Lung (tissue), 12 donors: Measurements from ENCODE around the gene ARHGEF17. TPM values are rescaled to one million over a fixed set of nuclear protein-coding genes. Genes with fewer than 3 reads are reported as not detected.
A peak's percentile ranks its signal among the peaks of the same experiment; 100 is the strongest.

ENCODE experiments used
- ATAC-seq: fragments of 200-7000 bp; cut with Tn5 transposase; one replicate; pipeline ENCODE4 v1.9.1; 2020; ENCODE audit warnings: moderate number of reproducible peaks; ENCODE audit not compliant: insufficient read depth, low FRiP score
- DNase-seq, 3 donors: peaks; one replicate each; pipeline ENCODE4 v3.0.0-alpha.2; 2013 to 2017
- H3K27ac ChIP-seq, 2 donors: one replicate each; pipeline ENCODE4 v1.5.1; 2013; ENCODE audit warnings: mild to moderate bottlenecking in 2 of 2, moderate library complexity in 2 of 2, control low read depth in 1 of 2, inconsistent platforms in 1 of 2, low read depth in 1 of 2, low read length in 1 of 2
- H3K27me3 ChIP-seq, 3 donors: one replicate each; pipeline ENCODE4 v1.5.1; 2013; ENCODE audit warnings: low read length in 2 of 3; ENCODE audit not compliant: control insufficient read depth in 3 of 3, insufficient read depth in 3 of 3
- H3K36me3 ChIP-seq, 4 donors: one replicate each; pipeline ENCODE4 v1.5.1; 2013; ENCODE audit warnings: low read length in 4 of 4, mild to moderate bottlenecking in 1 of 4, moderate library complexity in 1 of 4; ENCODE audit not compliant: control insufficient read depth in 4 of 4, insufficient read depth in 4 of 4
- H3K4me1 ChIP-seq, 5 donors: one replicate each; pipeline ENCODE4 v1.5.1; 2013; ENCODE audit warnings: low read length in 5 of 5, mild to moderate bottlenecking in 2 of 5, moderate library complexity in 1 of 5; ENCODE audit not compliant: control insufficient read depth in 5 of 5, insufficient read depth in 5 of 5
- H3K4me3 ChIP-seq: one replicate; pipeline ENCODE4 v1.5.1; 2013; ENCODE audit warnings: mild to moderate bottlenecking, control low read depth, moderate library complexity
- H3K9ac ChIP-seq, 2 donors: one replicate each; pipeline ENCODE4 v1.5.1; 2013; ENCODE audit warnings: low read length in 2 of 2, control low read depth in 1 of 2; ENCODE audit not compliant: insufficient read depth in 1 of 2
- H3K9me3 ChIP-seq, 4 donors: one replicate each; pipeline ENCODE4 v1.5.1; 2013; ENCODE audit warnings: low read length in 3 of 4, mild to moderate bottlenecking in 1 of 4, moderate library complexity in 1 of 4; ENCODE audit not compliant: control insufficient read depth in 4 of 4, insufficient read depth in 3 of 4
- CTCF ChIP-seq: IDR thresholded peaks from 2 replicates; pipeline ENCODE4 v1.5.1; 2012; ENCODE audit warnings: mild to moderate bottlenecking; ENCODE audit errors: control extremely low read depth, extremely low read depth
- WGBS, 2 donors: extraction: QIAGEN DNeasy Blood & Tissue Kit; methylation state at CpG; one replicate each; pipeline ENCODE4 v1.1.7; 2013; 5-methylcytosine and 5-hydroxymethylcytosine counted together
- polyA plus RNA-seq, 2 donors: library from polyadenylated mRNA; stranded (reverse); fragments of 200-250 nt; gene quantifications; one replicate each; pipeline ENCODE4 v1.2.1, GENCODE V29; 2013
- total RNA-seq, 2 donors: library from RNA; depleted of rRNA in 1 of 2; stranded (reverse); fragments of >200 nt in 1 of 2; gene quantifications; one replicate each; pipeline ENCODE4 v1.2.1, GENCODE V29; 2014 to 2021
- donor health status: control.
- donor health status: control.
- donor health status: Bipolar disorder and iron deficiency.
- donor health status: healthy.
- donor health status: DM: yes; HTN: yes; CAD: no.

Gene ARHGEF17
- total and polyA plus RNA-seq, 4 donors, result 27.9 to 74.6 (median 53.5) TPM

GRCh38 chr11:73325036-73325981, 17.2 kb downstream of the ARHGEF17 start:
- no peak for ATAC-seq
- no peak overlapping the region for H3K9ac ChIP-seq

GRCh38 chr11:73326929-73327811, 19.1 kb downstream of the ARHGEF17 start:
- Histone ChIP-seq H3K27me3 (no peaks in the 10 kb centered on the region), H3K4me3 (no peak overlapping the region), H3K4me1 (peaks cover 15 to 73% (median 43%) of the 10 kb centered on the region in 5 donors), H3K27ac (peak overlapping the region in 1 of 2 donors; percentile 44), H3K9me3 (no peaks in the 10 kb centered on the region), H3K9ac (no peak overlapping the region), H3K36me3 (peaks cover 0 to 2% (median 0%) of the 10 kb centered on the region in 4 donors)
- WGBS, 2 donors, result 55 to 60% methylated on average over 10 of the region's 10 CpGs
- no peak for TF ChIP-seq CTCF
- DNase-seq (no peak), ATAC-seq (no peak)

More at GRCh38 chr11:73325036-73325981, 17.2 kb downstream of the ARHGEF17 start:
- Histone ChIP-seq H3K27me3 (no peaks in the 10 kb centered on the region), H3K36me3 (peaks cover 0 to 2% (median 0%) of the 10 kb centered on the region in 4 donors), H3K4me3 (no peak overlapping the region), H3K4me1 (peaks cover 19 to 72% (median 48%) of the 10 kb centered on the region in 5 donors), H3K9me3 (no peaks in the 10 kb centered on the region), H3K27ac (peak overlapping the region; percentile 60 to 84)
- WGBS, 2 donors, result 78 to 88% methylated on average over 12 to 13 of the region's 13 CpGs
- TF ChIP-seq CTCF, result no peak
- peak in 2 of 3 donors; percentile 47 to 50 for DNase-seq

GRCh38 chr11:73327812-73328364, 19.8 kb downstream of the ARHGEF17 start:
- ATAC-seq, result no peak
- WGBS, 2 donors, result 74 to 81% methylated on average over 4 of the region's 4 CpGs
- H3K4me3 ChIP-seq, result no peak overlapping the region

More at GRCh38 chr11:73327812-73328364, 19.8 kb downstream of the ARHGEF17 start:
- DNase-seq, result no peak
- TF ChIP-seq CTCF, result no peak
- Histone ChIP-seq H3K27me3 (no peaks in the 10 kb centered on the region), H3K9ac (no peak overlapping the region), H3K36me3 (peaks cover 0 to 2% (median 0%) of the 10 kb centered on the region in 4 donors), H3K9me3 (no peaks in the 10 kb centered on the region), H3K27ac (no peak overlapping the region), H3K4me1 (peaks cover 17 to 73% (median 37%) of the 10 kb centered on the region in 5 donors)
